Measurements from ENCODE around the gene APOBEC3C. TPM values are rescaled to one million over a fixed set of nuclear protein-coding genes. Genes with fewer than 3 reads are reported as not detected.
"Not testable (repeated sequence)": the region's sequence is repeated elsewhere in the genome, so short reads cannot be mapped to it uniquely, and the experiment has no call there.

Gene APOBEC3C
- total and polyA plus RNA-seq, 9 donors: 1.5 to 10.2 (median 5.8) TPM

- H3K4me3 ChIP-seq (ENCODE audit: low read length); H3K36me3 ChIP-seq (ENCODE audit: control insufficient read depth, insufficient read depth, low read length); H3K27me3 ChIP-seq (ENCODE audit: control insufficient read depth, insufficient read depth, low read length); H3K27ac ChIP-seq (ENCODE audit: low read length); H3K9me3 ChIP-seq (replicated peaks; ENCODE audit: control insufficient read depth, low read depth, low read length); H3K4me1 ChIP-seq (ENCODE audit: control insufficient read depth, insufficient read depth, low read length); DNase-seq: not testable (repeated sequence)
- 40% methylated on average over 5 of the region's 6 CpGs for whole genome bisulfite sequencing (ENCODE audit: insufficient coverage)
Observed at GRCh38 chr22:39061290-39061689, 47.2 kb downstream of the APOBEC3C start.

DNA sequence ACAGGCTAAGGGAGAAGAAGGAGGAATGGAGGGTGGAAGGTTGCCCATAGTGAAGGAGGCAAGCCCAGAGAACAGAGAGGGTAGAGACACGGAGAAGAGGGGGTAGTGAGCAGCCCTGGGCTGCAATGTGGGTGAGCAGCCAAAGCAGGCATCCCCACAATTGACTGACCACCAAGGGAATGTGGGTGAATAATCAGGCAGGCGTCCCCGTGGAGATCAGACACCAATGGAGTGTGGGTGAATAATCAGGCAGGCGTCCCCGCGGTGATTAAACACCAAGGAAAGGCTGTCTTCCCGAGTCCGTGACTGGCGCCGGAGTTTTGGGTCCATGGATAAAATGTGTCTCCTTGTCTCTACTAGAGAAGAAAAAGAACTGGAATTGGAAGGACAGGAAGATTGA, 47.9 kb downstream of the APOBEC3C start:
- DNase-seq: not testable (repeated sequence)

DNA sequence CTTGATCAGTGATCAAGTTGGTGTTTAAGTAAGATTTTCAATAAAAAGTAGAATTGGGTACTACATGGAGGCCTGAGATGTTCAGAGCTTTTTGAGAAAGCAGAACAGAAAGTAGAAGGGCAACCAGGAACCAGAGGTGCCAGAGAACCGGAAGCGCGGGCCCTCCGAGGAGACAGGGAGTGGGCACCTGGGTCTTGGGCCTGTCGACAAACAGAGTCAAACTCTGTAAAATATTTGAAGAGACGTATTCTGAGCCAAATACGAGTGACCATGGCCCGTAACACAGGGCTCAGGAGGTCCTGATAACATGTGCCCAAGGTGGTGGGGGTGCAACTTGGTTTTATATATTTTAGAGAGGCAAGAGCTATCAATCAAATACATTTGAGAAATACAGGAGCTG, 49.8 kb downstream of the APOBEC3C start:
- WGBS (ENCODE audit: insufficient coverage): 83% methylated on average over 4 of the region's 8 CpGs
- not testable (repeated sequence) for H3K27me3 ChIP-seq (ENCODE audit: control insufficient read depth, insufficient read depth, low read length); H3K9me3 ChIP-seq (replicated peaks; ENCODE audit: control insufficient read depth, low read depth, low read length); H3K36me3 ChIP-seq (ENCODE audit: control insufficient read depth, insufficient read depth, low read length); DNase-seq; H3K4me1 ChIP-seq (ENCODE audit: control insufficient read depth, insufficient read depth, low read length); H3K27ac ChIP-seq (ENCODE audit: low read length); H3K4me3 ChIP-seq (ENCODE audit: low read length)

More for the DNA sequence above, 47.9 kb downstream of the APOBEC3C start:
- not testable (repeated sequence) for H3K36me3 ChIP-seq (ENCODE audit: control insufficient read depth, insufficient read depth, low read length); H3K9me3 ChIP-seq (replicated peaks; ENCODE audit: control insufficient read depth, low read depth, low read length); H3K4me1 ChIP-seq (ENCODE audit: control insufficient read depth, insufficient read depth, low read length); H3K27me3 ChIP-seq (ENCODE audit: control insufficient read depth, insufficient read depth, low read length); H3K4me3 ChIP-seq (ENCODE audit: low read length); H3K27ac ChIP-seq (ENCODE audit: low read length)
- WGBS (ENCODE audit: insufficient coverage): 86% methylated on average over 10 of the region's 10 CpGs

DNA sequence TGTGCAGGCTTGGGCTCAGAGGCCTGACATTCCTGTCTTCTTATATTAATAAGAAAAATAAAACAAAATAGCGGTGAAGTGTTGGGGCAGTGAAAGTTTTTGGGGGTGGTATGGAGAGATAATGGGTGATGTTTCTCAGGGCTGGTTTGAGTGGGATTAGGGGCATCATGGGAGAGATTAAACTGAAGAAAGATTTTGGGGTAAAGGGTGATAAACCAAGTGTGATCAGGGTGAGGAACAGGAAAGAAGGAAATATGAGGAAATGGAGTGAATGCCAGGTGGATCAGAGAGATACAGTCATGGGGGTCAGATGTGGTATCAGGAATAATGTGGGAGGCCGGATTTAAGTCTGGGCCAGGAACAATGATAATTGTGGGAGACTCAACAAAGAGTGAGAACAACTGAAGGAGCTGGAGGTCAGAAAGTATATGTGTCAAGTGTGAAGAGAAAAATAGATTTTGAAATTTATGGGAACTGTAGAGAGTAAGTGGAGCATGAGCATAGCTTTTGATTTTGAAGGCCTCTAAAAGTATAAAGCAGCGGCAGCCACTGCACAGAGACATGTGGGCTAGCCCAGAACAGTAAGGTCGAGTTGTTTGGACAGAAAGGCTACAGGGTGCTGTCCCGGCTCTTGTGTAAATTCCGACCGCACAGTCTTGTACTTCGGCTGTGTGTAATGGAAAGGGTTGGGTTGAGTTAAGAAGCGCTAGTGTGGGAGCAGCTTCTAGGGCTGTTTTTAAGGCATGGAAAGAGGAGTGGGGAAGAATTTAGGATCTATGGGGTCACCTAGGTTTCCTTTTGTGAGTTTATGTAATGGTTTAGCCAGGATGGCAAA, 52.6 kb downstream of the APOBEC3C start:
- 60% methylated on average over 9 of the region's 9 CpGs for WGBS (ENCODE audit: insufficient coverage)
- DNase-seq; H3K4me1 ChIP-seq (ENCODE audit: control insufficient read depth, insufficient read depth, low read length); H3K9me3 ChIP-seq (replicated peaks; ENCODE audit: control insufficient read depth, low read depth, low read length); H3K27me3 ChIP-seq (ENCODE audit: control insufficient read depth, insufficient read depth, low read length); H3K36me3 ChIP-seq (ENCODE audit: control insufficient read depth, insufficient read depth, low read length); H3K27ac ChIP-seq (ENCODE audit: low read length); H3K4me3 ChIP-seq (ENCODE audit: low read length): not testable (repeated sequence)

GRCh38 chr22:39068033-39068785, 54.2 kb downstream of the APOBEC3C start:
- H3K4me1 ChIP-seq (ENCODE audit: control insufficient read depth, insufficient read depth, low read length): no peaks in the 10 kb centered on the region
- H3K9me3 ChIP-seq (replicated peaks; ENCODE audit: control insufficient read depth, low read depth, low read length): no peaks in the 10 kb centered on the region
- no peaks in the 10 kb centered on the region for H3K27me3 ChIP-seq (ENCODE audit: control insufficient read depth, insufficient read depth, low read length)
- no peak overlapping the region for H3K27ac ChIP-seq (ENCODE audit: low read length)
- no peak overlapping the region for H3K4me3 ChIP-seq (ENCODE audit: low read length)
- no peak for DNase-seq
- no peaks in the 10 kb centered on the region for H3K36me3 ChIP-seq (ENCODE audit: control insufficient read depth, insufficient read depth, low read length)
- 67% methylated on average over 11 of the region's 13 CpGs for WGBS (ENCODE audit: insufficient coverage)

Other genes starting within 250 kb of the APOBEC3C start
- gene DNAL4, start 220.1 kb upstream of the APOBEC3C start, total RNA-seq: 15.0 TPM
- 10 to 100 TPM; 12.7 to 17.7 (median 14.8) TPM for gene DNAL4, start 220.1 kb upstream of the APOBEC3C start, polyA plus RNA-seq (ENCODE audit: insufficient read depth in 1 of 8, insufficient read length in 8 of 8, low replicate concordance in 1 of 8)
- gene NPTXR, start 170.2 kb upstream of the APOBEC3C start, total RNA-seq: 2.2 TPM
- gene NPTXR, start 170.2 kb upstream of the APOBEC3C start, polyA plus RNA-seq (ENCODE audit: insufficient read depth in 1 of 8, insufficient read length in 8 of 8, low replicate concordance in 1 of 8): 1 to 10 TPM; 4.5 to 8.7 (median 5.9) TPM
- 24.9 TPM for gene CBX6, start 142.0 kb upstream of the APOBEC3C start, total RNA-seq
- 10 to 100 TPM; 27.6 to 51.8 (median 34.8) TPM for gene CBX6, start 142.0 kb upstream of the APOBEC3C start, polyA plus RNA-seq (ENCODE audit: insufficient read depth in 1 of 8, insufficient read length in 8 of 8, low replicate concordance in 1 of 8)
- gene APOBEC3A, start 56.6 kb upstream of the APOBEC3C start, total RNA-seq: 0.13 TPM
- 1 to 10 TPM in 2 of 8 donors, under 1 TPM in 4, not detected in 2; 0.11 to 2.5 (median 0.57) TPM for gene APOBEC3A, start 56.6 kb upstream of the APOBEC3C start, polyA plus RNA-seq (ENCODE audit: insufficient read depth in 1 of 8, insufficient read length in 8 of 8, low replicate concordance in 1 of 8)
- gene APOBEC3B, start 31.9 kb upstream of the APOBEC3C start, total RNA-seq: 1.7 TPM
- gene APOBEC3B, start 31.9 kb upstream of the APOBEC3C start, polyA plus RNA-seq (ENCODE audit: insufficient read depth in 1 of 8, insufficient read length in 8 of 8, low replicate concordance in 1 of 8): 1 to 10 TPM; 1.1 to 6.6 (median 4.8) TPM
- 1.0 TPM for gene APOBEC3D, start 6.9 kb downstream of the APOBEC3C start, total RNA-seq
- 1 to 10 TPM in 3 of 8 donors, under 1 TPM in 5; 0.57 to 1.9 (median 0.79) TPM for gene APOBEC3D, start 6.9 kb downstream of the APOBEC3C start, polyA plus RNA-seq (ENCODE audit: insufficient read depth in 1 of 8, insufficient read length in 8 of 8, low replicate concordance in 1 of 8)
- 2.7 TPM for gene APOBEC3F, start 26.6 kb downstream of the APOBEC3C start, total RNA-seq
- gene APOBEC3F, start 26.6 kb downstream of the APOBEC3C start, polyA plus RNA-seq (ENCODE audit: insufficient read depth in 1 of 8, insufficient read length in 8 of 8, low replicate concordance in 1 of 8): 1 to 10 TPM; 2.7 to 4.6 (median 3.3) TPM
- gene APOBEC3G, start 63.0 kb downstream of the APOBEC3C start, total RNA-seq: 3.4 TPM
- 1 to 10 TPM; 2.6 to 5.4 (median 3.9) TPM for gene APOBEC3G, start 63.0 kb downstream of the APOBEC3C start, polyA plus RNA-seq (ENCODE audit: insufficient read depth in 1 of 8, insufficient read length in 8 of 8, low replicate concordance in 1 of 8)
- gene APOBEC3H, start 83.0 kb downstream of the APOBEC3C start, total RNA-seq: not detected
- under 1 TPM in 1 of 8 donors, not detected in 7; 0.16 TPM for gene APOBEC3H, start 83.0 kb downstream of the APOBEC3C start, polyA plus RNA-seq (ENCODE audit: insufficient read depth in 1 of 8, insufficient read length in 8 of 8, low replicate concordance in 1 of 8)
- gene CBX7, start 138.4 kb downstream of the APOBEC3C start, total RNA-seq: 2.7 TPM
- 1 to 10 TPM; 2.4 to 5.1 (median 3.3) TPM for gene CBX7, start 138.4 kb downstream of the APOBEC3C start, polyA plus RNA-seq (ENCODE audit: insufficient read depth in 1 of 8, insufficient read length in 8 of 8, low replicate concordance in 1 of 8)
- gene PDGFB, start 230.7 kb downstream of the APOBEC3C start, total RNA-seq: 9.7 TPM
- gene PDGFB, start 230.7 kb downstream of the APOBEC3C start, polyA plus RNA-seq (ENCODE audit: insufficient read depth in 1 of 8, insufficient read length in 8 of 8, low replicate concordance in 1 of 8): 10 to 100 TPM; 17.1 to 22.3 (median 19.9) TPM